IPS-11a (cell line): ENCODE results near the gene COX7B2.

ENCODE experiments used
- H3K4me3 ChIP-seq: one replicate; pipeline ENCODE4 v1.5.1; 2013; ENCODE audit warnings: low read depth, low read length, control low read depth

Gene COX7B2

DNA sequence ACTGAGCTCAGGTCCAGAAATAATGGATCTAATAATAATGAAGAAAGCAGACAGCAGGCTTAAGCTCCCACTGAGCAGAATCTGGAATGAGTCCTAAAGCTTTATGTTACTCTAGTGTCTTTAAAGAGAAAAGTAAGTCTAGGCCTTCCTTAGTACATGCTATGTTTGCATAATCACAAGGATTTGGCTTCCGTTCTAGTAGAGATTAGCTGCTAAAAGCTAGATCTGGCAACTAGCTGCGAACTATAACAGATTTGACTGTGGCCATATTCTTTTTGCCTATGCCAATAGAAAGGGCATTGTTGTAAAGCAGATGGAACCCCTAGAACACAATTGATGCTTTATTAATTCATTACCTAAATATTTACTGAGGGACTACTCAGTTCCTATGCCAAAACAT lies 19.0 kb downstream of the COX7B2 start:
- H3K4me3 ChIP-seq = no peak overlapping the region

GRCh38 chr4:46889410-46889809 lies 19.6 kb downstream of the COX7B2 start:
- no peak overlapping the region for H3K4me3 ChIP-seq

- no peak overlapping the region for H3K4me3 ChIP-seq
These were observed 22.3 kb downstream of the COX7B2 start for GRCh38 chr4:46886711-46887110.

GRCh38 chr4:46878641-46879040 lies 30.4 kb downstream of the COX7B2 start:
- H3K4me3 ChIP-seq = no peak overlapping the region

GRCh38 chr4:46874811-46875210 lies 34.2 kb downstream of the COX7B2 start:
- H3K4me3 ChIP-seq = no peak overlapping the region

DNA sequence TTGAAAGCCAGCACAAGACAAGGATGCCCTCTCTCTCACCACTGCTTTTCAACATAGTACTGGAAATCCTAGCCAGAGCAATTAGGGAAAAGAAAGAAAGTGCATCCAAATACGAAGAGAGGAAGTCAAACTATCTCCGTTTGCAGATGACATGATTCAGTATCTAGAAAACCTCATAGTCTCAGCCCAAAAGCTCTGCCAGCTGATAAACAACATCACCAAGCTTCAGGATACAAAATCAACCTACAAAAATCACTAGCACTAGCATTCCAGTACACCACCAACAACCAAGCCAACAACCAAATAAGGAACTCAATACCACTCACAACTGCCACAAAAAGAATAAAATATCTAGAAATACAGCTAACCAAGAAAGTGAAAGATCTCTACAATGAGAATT lies 38.6 kb downstream of the COX7B2 start:
- H3K4me3 ChIP-seq = no peak overlapping the region

DNA sequence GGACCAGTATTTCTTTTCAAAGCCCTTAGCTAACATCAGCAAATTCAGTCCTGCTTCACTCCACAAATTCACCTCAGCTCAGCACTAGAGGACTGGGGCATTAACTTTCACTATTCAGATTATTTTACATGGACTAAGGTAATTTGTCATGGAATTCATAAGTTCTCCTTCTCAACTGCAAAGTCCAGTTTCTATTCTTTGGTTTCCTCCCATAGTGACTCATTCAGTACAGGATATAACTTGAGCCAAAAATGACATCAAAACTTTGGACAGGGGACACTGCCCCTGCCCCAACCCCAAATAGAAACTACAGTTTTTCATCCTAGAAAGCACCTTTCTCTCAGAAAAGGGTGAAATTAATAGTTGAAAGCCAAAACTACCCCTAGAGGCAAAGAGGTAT lies 52.7 kb downstream of the COX7B2 start:
- H3K4me3 ChIP-seq = no peak overlapping the region

- no peak overlapping the region for H3K4me3 ChIP-seq
These were observed 56.2 kb downstream of the COX7B2 start for GRCh38 chr4:46852800-46853199.

- no peak overlapping the region for H3K4me3 ChIP-seq
These were observed 59.0 kb downstream of the COX7B2 start for GRCh38 chr4:46850026-46850425.

DNA sequence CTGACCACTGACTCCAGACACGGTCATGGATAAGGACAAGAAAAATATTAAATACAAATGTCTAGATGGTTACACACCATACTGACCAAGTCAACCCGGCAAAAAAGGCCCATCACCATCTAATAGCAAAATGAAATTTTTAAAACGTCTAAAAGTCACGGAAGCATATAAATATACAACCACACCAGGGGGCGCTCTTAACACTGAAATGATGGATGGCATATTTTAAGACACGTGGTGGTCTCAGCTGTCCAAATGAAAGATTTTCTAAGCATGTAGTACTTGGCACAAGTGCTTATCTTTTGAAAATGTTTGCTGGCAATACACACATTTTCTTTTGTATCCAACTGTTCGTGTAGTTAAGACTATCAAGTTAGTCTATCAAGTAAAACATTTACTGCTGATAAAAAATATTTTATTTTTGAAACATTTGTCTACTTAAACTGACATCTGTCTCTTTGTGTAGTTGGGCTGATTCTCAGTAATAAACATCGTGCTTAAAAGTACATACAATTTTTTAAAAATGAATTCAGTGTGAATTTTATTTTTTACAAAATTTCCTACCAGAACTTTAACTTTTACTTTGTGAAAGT lies 64.6 kb downstream of the COX7B2 start:
- no peak overlapping the region for H3K4me3 ChIP-seq

DNA sequence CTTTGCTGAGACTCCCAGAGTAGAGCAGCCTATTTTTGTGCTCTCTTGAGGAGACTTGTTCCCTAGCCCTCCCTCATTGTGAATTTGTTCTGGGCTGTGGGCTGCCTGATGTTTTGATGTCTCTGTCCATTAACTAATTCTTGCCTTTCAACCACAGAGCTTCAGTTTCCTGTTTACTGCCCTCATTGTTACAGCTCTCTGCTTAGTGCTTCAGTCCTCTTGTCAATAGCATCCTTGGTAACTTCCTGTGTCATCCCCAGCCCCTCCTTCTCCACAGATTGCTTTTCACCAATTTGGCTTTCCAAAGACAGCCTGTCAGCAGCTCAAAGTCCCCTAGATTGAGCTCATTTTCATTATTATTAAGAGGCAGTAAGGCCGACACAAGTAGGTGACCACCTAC lies 69.9 kb downstream of the COX7B2 start:
- H3K4me3 ChIP-seq = no peak overlapping the region

DNA sequence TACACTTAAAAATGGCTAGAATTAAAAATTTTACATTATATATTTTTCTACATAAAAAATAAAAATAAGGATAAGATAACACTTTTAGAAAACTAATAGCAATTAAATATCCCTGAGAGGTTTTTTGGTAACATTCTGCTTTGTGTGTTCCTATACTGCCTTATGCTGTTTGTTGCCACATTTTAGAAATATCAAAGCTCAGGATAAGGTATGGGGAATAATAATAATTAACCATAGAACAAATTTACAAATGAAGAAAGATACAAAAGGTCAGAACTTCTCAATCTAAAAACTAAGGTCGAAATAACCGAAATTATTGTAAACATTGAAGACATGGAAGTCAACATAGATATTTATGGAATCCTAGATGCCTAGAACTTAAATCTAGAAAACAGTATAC lies 71.4 kb downstream of the COX7B2 start:
- H3K4me3 ChIP-seq = no peak overlapping the region

- no peak overlapping the region for H3K4me3 ChIP-seq
These were observed 72.5 kb downstream of the COX7B2 start for GRCh38 chr4:46836584-46836983.

DNA sequence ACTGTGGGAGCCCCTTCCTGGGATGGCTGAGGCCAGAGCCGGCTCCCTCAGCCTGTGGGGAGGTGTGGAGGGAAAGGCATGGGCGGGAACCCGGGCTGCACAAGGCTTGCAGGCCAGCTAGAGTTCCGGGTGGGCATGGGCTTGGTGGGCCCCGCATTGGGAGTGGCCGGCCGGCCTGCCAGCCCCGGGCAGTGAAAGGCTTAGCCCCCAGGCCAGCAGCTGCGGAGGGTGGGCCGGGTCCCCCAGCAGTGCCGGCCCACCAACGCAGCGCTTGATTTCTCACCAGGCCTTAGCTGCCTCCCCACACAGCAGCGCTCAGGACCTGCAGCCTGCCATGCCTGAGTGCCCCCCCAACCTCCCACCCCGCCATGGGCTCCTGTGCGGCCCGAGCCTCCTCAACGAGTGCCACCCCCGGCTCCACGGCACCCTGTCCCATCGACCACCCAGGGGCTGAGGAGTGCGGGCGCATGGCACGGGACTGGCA lies 78.0 kb downstream of the COX7B2 start:
- H3K4me3 ChIP-seq = no peak overlapping the region

DNA sequence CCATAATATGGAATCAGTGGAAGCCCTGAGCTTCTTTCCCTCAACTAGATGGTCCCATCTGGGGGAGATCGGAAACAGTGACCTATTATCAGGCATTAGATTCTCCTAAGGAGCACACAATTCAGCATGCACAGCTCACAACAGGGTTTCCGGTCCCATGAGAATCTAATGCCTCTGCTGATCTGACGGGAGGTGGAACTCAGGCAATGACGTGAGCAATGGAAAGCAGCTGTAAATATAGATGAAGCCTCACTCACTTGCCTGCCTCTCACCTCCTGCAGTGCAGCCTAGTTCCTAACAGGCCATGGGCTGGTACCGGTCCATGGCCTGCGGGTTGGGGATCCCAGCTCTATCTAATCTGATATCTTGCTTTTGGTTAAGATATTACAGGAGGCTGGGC lies 88.9 kb downstream of the COX7B2 start:
- no peak overlapping the region for H3K4me3 ChIP-seq

DNA sequence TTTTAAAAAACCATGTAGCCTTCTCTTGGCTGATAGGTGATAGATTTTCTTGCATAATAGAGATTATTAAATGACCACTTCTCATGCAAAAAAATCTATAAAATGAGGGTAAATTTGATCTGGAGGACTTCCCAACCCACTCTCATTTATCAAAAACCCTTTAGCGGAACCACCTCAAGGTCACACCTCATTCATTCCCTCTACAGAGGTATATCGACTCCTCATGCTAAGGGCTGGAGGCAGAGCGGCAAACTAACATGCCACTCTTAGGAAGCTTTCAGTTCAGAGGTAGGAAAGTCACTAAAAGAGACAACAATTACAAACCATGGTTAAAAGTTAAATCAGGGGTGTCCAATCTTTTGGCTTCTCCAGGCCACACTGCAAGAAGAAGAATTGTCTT lies 90.0 kb downstream of the COX7B2 start:
- H3K4me3 ChIP-seq = no peak overlapping the region

DNA sequence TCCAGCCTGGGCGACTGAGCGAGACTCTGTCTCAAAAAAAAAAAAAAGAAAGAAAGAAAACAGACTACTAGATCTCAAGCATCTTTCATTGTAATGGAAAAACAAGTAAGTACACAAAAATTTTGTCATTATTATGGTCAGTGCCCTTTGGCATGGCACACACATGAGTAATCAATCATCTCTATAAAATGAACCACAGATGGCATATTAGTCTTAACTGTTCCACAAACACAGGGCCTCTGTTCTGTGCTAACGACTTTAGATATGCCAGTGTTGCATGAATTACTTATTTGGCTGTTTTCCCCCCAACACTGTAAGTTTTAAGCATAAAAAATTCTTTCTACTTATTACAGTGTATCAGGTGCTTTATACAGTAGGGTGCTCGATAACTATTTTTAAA lies 90.4 kb downstream of the COX7B2 start:
- H3K4me3 ChIP-seq = no peak overlapping the region

DNA sequence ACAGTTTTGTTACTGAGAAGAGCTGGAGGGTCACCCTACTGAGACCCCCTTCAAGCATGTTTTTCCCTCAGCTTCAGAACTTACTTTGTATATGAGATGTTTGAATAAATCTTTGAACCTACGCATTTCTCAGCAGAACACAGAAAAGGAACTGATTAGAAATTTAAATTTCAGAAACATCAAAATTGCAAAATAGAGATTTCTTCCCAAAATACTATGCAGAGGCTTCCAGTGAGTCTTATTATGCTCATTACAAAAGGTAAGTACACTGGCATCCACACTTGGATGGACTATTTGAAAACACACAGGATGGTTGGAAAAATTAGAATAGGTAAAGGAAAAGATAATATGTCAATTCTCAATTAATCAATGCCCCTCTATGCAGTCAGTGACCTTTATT lies 91.2 kb downstream of the COX7B2 start:
- no peak overlapping the region for H3K4me3 ChIP-seq

DNA sequence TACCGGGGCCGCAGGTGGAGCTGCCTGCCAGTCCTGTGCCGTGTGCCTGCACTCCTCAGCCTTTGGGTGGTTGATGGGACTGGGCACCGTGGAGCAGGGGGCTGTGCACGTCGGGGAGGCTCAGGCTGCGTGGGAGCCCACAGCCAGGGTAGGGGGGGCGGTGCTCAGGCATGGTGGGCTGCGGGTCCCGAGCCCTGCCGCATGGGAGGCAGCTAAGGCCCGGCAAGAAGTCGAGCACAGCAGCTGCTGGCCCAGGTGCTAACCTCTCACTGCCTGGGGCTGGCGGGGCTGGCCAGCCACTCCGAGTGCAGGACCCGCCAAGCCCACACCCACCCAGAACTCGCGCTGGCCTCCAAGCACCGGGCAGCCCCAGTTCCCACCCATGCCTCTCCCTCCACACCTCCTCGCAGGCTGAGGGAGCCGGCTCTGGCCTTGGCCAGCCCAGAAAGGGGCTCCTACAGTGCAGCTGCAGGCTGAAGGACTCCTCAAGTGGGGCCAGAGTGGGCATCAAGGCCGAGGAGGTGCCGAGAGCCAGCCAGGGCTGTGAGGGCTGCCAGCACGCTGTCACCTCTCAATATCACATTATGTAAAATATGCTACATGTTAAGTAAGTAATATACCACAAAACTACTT lies 104.1 kb downstream of the COX7B2 start:
- H3K4me3 ChIP-seq = no peak overlapping the region

GRCh38 chr4:46793036-46793435 lies 116.0 kb downstream of the COX7B2 start:
- no peak overlapping the region for H3K4me3 ChIP-seq

GRCh38 chr4:46781434-46782092 lies 127.5 kb downstream of the COX7B2 start:
- no peak overlapping the region for H3K4me3 ChIP-seq

- no peak overlapping the region for H3K4me3 ChIP-seq
These were observed 143.6 kb downstream of the COX7B2 start for GRCh38 chr4:46765465-46765864.
